Endodermal cell (in vitro differentiated cells): ENCODE data around the gene NECAP2. TPM values are rescaled to one million over a fixed set of nuclear protein-coding genes. Genes with fewer than 3 reads are reported as not detected.
"Not testable (repeated sequence)": the region's sequence is repeated elsewhere in the genome, so short reads cannot be mapped to it uniquely, and the experiment has no call there.

Experiments used
- DNase-seq: peaks from one replicate; pipeline ENCODE4 v3.0.0-alpha.2; 2017
- H3K27ac ChIP-seq: 2 replicates; pipeline ENCODE4 v1.5.1; 2013; ENCODE audit warnings: mild to moderate bottlenecking, low read depth, low read length, moderate library complexity
- H3K27me3 ChIP-seq: 2 replicates; pipeline ENCODE4 v1.6.1; 2013; ENCODE audit warnings: mild to moderate bottlenecking, low read length, moderate library complexity; ENCODE audit not compliant: insufficient read depth, control insufficient read depth, poor library complexity, severe bottlenecking
- H3K36me3 ChIP-seq: 2 replicates; pipeline ENCODE4 v1.7.0; 2013; ENCODE audit warnings: mild to moderate bottlenecking, low read length, moderate library complexity; ENCODE audit not compliant: control insufficient read depth, insufficient read depth
- H3K4me1 ChIP-seq: one replicate; pipeline ENCODE4 v1.7.0; 2013; ENCODE audit warnings: low read length; ENCODE audit not compliant: control insufficient read depth, insufficient read depth
- H3K4me3 ChIP-seq: 2 replicates; pipeline ENCODE4 v1.5.1; 2013; ENCODE audit warnings: mild to moderate bottlenecking, low read length, moderate library complexity
- H3K9ac ChIP-seq: 2 replicates; pipeline ENCODE4 v1.6.1; 2013; ENCODE audit warnings: mild to moderate bottlenecking, low read length, moderate library complexity; ENCODE audit not compliant: poor library complexity, severe bottlenecking; ENCODE audit errors: extremely low read depth
- H3K9me3 ChIP-seq: 2 replicates; pipeline ENCODE4 v1.6.1; 2013; ENCODE audit warnings: mild to moderate bottlenecking, low read length, moderate library complexity; ENCODE audit not compliant: control insufficient read depth
- H3K27ac Mint-ChIP-seq: 2 replicates; pipeline ENCODE4 v1.8.0; 2020; ENCODE audit warnings: mixed read lengths
- H3K27me3 Mint-ChIP-seq: 2 replicates; pipeline ENCODE4 v1.8.0; 2021; ENCODE audit warnings: mild to moderate bottlenecking, mixed read lengths; ENCODE audit not compliant: insufficient read depth
- H3K36me3 Mint-ChIP-seq: 2 replicates; pipeline ENCODE4 v1.8.0; 2020; ENCODE audit warnings: low read depth, mixed read lengths
- H3K4me1 Mint-ChIP-seq: 2 replicates; pipeline ENCODE4 v1.8.0; 2020; ENCODE audit warnings: mixed read lengths
- H3K4me3 Mint-ChIP-seq: 2 replicates; pipeline ENCODE4 v1.8.0; 2020; ENCODE audit warnings: mild to moderate bottlenecking, moderate library complexity, mixed read lengths
- H3K9me3 Mint-ChIP-seq: 2 replicates; pipeline ENCODE4 v1.8.0; 2020; ENCODE audit warnings: mild to moderate bottlenecking, mixed read lengths
- WGBS, 2 experiments: methylation state at CpG; one replicate each; pipeline versions ENCODE4 v1.1.5 to v1.1.7; 2013; ENCODE audit warnings: missing lambda C conversion rate in 2 of 2, mixed read lengths in 1 of 2; ENCODE audit not compliant: insufficient coverage in 1 of 2, insufficient read length in 1 of 2; 5-methylcytosine and 5-hydroxymethylcytosine counted together
- total RNA-seq, 2 donors: library from RNA; stranded (reverse); fragmentation: NEBNext Ultra II Directional in 1 of 2; extraction: Animal tissue kit (Norgen Biotek cat#: 25700) in 1 of 2; gene quantifications; 2 replicates in 1 of 2; 3 replicates in 1 of 2; pipeline ENCODE4 v1.2.1, GENCODE V29; 2021
- TF ChIP-seq, protein P1 (sequence below): fragments of 200-600 bp; sonication (generic); conservative IDR thresholded peaks from 2 replicates; pipeline ENCODE4 v1.5.0; 2021; ENCODE audit warnings: antibody characterized with exemption, mild to moderate bottlenecking

NECAP2 gene
- total RNA-seq, 2 donors from 2014 or later: 43.9 to 45.8 TPM

DNA sequence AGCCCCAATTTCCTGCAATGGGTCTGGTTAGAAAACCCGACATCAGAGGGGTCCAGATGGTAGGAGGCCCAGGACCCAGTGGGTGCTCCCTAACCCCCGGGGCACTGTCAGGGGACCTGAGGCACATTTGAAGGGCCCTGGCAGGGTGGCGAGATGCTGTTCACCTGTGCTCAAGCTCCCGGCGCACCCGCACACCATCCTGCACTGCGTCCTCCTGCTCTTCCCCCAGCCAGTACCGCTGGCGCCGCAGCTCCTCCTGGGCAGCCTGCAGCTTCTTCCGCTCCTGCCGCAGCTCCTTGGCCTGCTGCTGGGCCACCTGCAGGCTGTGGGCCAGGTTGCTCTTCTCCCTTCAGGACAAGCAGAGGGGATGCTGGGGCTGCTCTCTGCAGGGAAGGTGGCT, 37.6 kb downstream of the NECAP2 start:
- no peak for DNase-seq
- 96% methylated on average over 8 to 12 of the region's 12 CpGs for WGBS, 2 experiments
- Histone ChIP-seq H3K9ac (no peak overlapping the region), H3K4me1 (no peaks in the 10 kb centered on the region), H3K4me3 (no peak overlapping the region), H3K27me3 (no peaks in the 10 kb centered on the region), H3K27ac (no peak overlapping the region), H3K36me3 (peaks cover 24% of the 10 kb centered on the region), H3K9me3 (no peaks in the 10 kb centered on the region)
- Mint-ChIP-seq H3K4me1 (no peaks in the 10 kb centered on the region), H3K4me3 (no peak overlapping the region), H3K27ac (no peak overlapping the region), H3K9me3 (no peaks in the 10 kb centered on the region), H3K27me3 (no peaks in the 10 kb centered on the region), H3K36me3 (peaks cover 53% of the 10 kb centered on the region)
- TF ChIP-seq, protein P1, sequence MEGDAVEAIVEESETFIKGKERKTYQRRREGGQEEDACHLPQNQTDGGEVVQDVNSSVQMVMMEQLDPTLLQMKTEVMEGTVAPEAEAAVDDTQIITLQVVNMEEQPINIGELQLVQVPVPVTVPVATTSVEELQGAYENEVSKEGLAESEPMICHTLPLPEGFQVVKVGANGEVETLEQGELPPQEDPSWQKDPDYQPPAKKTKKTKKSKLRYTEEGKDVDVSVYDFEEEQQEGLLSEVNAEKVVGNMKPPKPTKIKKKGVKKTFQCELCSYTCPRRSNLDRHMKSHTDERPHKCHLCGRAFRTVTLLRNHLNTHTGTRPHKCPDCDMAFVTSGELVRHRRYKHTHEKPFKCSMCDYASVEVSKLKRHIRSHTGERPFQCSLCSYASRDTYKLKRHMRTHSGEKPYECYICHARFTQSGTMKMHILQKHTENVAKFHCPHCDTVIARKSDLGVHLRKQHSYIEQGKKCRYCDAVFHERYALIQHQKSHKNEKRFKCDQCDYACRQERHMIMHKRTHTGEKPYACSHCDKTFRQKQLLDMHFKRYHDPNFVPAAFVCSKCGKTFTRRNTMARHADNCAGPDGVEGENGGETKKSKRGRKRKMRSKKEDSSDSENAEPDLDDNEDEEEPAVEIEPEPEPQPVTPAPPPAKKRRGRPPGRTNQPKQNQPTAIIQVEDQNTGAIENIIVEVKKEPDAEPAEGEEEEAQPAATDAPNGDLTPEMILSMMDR: no peak

DNA sequence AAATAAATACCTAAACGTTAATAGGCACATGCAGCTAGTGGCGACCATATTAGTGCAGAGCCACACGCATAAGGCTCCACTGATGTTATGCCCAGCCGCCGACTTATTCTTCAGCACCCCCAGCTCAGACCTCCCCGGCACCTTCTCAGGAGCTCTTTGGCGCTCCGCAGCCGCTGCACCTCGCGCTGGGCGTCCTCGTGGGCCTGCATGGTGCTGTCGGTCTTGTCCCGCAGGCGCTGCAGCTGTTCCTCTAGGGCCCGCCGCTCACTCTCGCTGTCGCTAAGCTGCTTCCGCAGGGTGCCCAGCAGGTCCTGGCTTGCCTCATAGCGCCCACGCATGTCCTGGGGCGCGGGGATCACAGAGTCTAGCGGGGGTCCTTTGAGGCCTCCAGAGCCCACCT, 42.6 kb downstream of the NECAP2 start:
- not testable (repeated sequence) for H3K27me3 Mint-ChIP-seq, H3K4me1 Mint-ChIP-seq
- H3K36me3 Mint-ChIP-seq: peaks cover 52% of the 10 kb centered on the region

DNA sequence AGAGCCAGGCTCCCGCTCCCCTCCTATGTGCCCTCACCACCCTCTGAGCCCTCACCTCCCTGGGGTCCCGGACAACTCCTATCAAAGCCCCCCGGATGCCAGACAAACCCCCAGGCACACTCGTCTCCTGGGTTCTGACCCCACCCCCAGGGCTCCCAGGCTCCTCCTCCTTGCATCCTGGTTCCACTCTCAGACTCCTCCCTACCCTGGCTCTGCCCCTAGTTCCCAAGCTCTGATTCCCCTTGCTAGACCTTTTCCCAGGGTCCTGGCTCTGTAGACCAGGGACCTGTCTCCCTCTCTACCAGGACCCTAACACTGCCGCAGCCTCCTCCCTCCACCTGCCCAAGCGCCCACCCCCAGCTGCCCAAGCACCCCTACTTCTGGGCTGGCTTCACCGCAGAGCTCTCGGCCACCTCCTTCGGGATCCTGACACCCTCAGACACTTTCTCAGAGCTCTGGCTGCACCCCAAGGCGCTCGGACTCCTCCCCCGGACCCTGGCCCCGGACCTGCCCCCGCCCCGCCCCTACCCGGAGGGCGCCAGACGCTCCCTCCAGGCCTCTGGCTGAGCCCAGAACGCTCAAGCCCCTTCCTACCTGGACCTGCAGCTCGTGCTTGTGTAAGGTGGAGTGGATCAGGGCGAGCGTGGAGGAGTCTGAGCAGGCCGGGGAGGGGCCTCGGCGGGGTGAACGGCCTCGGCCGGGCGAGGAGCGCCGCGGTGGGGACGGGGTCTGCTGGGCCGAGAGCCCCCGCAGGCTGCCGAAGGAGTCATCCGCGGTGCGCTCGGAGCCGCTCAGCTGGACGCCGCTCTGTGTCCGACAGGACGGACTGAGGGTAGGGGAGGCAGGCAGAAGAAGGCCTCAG, 43.3 kb downstream of the NECAP2 start:
- peaks cover 16% of the 10 kb centered on the region for H3K36me3 ChIP-seq
- not testable (repeated sequence) for H3K27ac ChIP-seq, H3K27me3 ChIP-seq, H3K4me1 ChIP-seq, H3K4me1 Mint-ChIP-seq, H3K9me3 ChIP-seq, H3K4me3 Mint-ChIP-seq, H3K9me3 Mint-ChIP-seq, H3K4me3 ChIP-seq, H3K9ac ChIP-seq, H3K27ac Mint-ChIP-seq, H3K27me3 Mint-ChIP-seq, DNase-seq
- peaks cover 49% of the 10 kb centered on the region for H3K36me3 Mint-ChIP-seq
- WGBS, 2 experiments: 89 to 96% methylated on average over 7 to 42 of the region's 45 CpGs

More for the DNA sequence above, 42.6 kb downstream of the NECAP2 start:
- H3K9me3 ChIP-seq, DNase-seq, H3K27me3 ChIP-seq, H3K4me3 ChIP-seq, H3K9me3 Mint-ChIP-seq, H3K27ac ChIP-seq, H3K27ac Mint-ChIP-seq, H3K4me1 ChIP-seq, H3K4me3 Mint-ChIP-seq, H3K9ac ChIP-seq: not testable (repeated sequence)
- peaks cover 16% of the 10 kb centered on the region for H3K36me3 ChIP-seq
- WGBS, 2 experiments: 97% methylated on average over 22 to 26 of the region's 26 CpGs

DNA sequence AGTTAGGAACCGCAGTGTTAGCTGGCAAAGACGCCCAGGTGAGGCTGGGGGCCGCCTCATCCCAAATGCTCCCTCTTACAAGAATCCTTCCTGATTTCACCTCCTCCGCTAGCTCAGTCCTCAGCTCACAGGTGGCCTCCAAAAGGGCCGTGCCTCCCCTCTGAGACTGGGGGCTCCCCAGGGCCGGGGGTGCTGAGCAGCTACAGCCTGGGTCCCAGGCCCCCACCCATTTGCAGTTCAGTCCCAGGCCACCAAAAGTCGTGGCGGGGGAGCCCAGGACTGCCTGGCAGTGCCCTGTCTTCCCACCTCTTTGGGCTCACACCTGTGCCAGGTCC, 43.9 kb downstream of the NECAP2 start:
- peaks cover 52% of the 10 kb centered on the region for H3K36me3 Mint-ChIP-seq
- no peaks in the 10 kb centered on the region for H3K4me1 Mint-ChIP-seq
- H3K27me3 Mint-ChIP-seq: no peaks in the 10 kb centered on the region
- H3K9me3 Mint-ChIP-seq: no peaks in the 10 kb centered on the region
- TF ChIP-seq, protein P1: no peak
- Histone ChIP-seq H3K9me3 (no peaks in the 10 kb centered on the region), H3K27ac (no peak overlapping the region), H3K36me3 (peaks cover 16% of the 10 kb centered on the region), H3K4me3 (no peak overlapping the region), H3K4me1 (no peaks in the 10 kb centered on the region), H3K9ac (no peak overlapping the region), H3K27me3 (no peaks in the 10 kb centered on the region)
- no peak overlapping the region for H3K27ac Mint-ChIP-seq
- WGBS, 2 experiments: 96 to 100% methylated on average over 1 to 8 of the region's 8 CpGs
- no peak for DNase-seq
- no peak overlapping the region for H3K4me3 Mint-ChIP-seq
